Peyer's patch (tissue), 4 donors: ENCODE measurements around the gene SLC16A12.

Source experiments
- CTCF ChIP-seq, 6 experiments: fragments of 450-650 bp in 4 of 6; fragments of 200-600 bp in 2 of 6; sonication (generic) in 1 of 6; IDR thresholded peaks; one replicate each; pipeline ENCODE4 v1.5.1; 2017 to 2019; ENCODE audit warnings: antibody characterized with exemption in 6 of 6, mild to moderate bottlenecking in 3 of 6, moderate library complexity in 1 of 6
- POLR2A ChIP-seq, 2 donors: fragments of 450-650 bp; IDR thresholded peaks; one replicate each; pipeline ENCODE4 v1.5.1; 2017; ENCODE audit warnings: antibody characterized with exemption in 2 of 2, mild to moderate bottlenecking in 2 of 2, moderate library complexity in 2 of 2

GRCh38 chr10:89481662-89482061 is 53.7 kb downstream of the SLC16A12 start:
- TF ChIP-seq CTCF (IDR thresholded peaks at IDR 0.05) (no peak), POLR2A (IDR thresholded peaks at IDR 0.05) (no peak)
